ENCODE data around the gene DMGDH.
"Not testable (repeated sequence)": the region's sequence is repeated elsewhere in the genome, so short reads cannot be mapped to it uniquely, and the experiment has no call there.

DMGDH gene

DNA sequence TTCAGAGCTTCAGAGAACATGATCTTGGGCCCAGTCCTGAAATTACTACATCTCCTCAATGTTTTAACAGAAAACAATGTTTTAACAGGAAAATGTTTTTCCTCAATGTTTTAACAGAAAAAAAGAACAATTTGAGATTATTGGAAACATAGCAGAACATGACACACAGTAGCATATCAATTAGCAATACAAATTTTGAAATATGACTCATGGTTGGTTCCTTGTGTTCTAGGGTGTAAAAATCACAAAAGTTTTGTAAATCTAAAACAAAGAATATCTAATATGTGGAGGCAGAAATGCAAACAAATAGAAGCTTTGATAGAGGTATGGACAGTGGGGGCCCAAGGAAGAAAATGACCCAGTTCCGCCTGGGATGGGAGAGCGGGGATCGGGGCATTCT, 61.6 kb downstream of the DMGDH start:
- no peak for DNase-seq

GRCh38 chr5:79005936-79006631, 63.4 kb downstream of the DMGDH start:
- no peak for DNase-seq

- no peak for DNase-seq
Observed at GRCh38 chr5:79005151-79005550, 64.3 kb downstream of the DMGDH start.

GRCh38 chr5:79002374-79002773, 67.1 kb downstream of the DMGDH start:
- DNase-seq = no peak

- no peak for DNase-seq
Observed at GRCh38 chr5:79001471-79001870, 68.0 kb downstream of the DMGDH start.

- no peak for DNase-seq
Observed at GRCh38 chr5:78997090-78997489, 72.4 kb downstream of the DMGDH start.

DNA sequence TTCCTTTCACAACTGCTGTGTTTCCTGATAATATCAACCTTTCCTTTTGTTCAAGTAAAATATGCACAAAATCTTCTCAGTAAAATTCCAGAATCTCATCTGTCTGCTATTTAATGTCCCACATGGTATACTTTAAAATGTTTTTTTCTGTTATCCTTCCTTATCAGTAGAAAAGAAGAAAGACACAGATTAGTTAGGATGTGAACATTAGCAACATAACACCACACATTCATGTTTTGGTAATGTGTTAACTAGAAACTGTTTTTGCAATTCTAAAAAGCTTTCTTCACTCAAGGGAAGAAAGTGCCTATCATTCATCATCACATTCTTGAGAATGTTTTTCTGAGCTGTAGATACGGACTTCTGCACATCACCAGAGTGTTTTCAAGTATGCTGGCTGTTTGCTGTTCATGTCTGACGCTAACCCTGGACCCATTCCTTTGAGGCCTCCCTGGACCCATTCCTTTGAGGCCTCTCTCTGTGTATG, 73.9 kb downstream of the DMGDH start:
- no peak for DNase-seq

GRCh38 chr5:78993165-78993564, 76.3 kb downstream of the DMGDH start:
- DNase-seq = no peak

GRCh38 chr5:78992146-78992545, 77.3 kb downstream of the DMGDH start:
- no peak for DNase-seq

DNA sequence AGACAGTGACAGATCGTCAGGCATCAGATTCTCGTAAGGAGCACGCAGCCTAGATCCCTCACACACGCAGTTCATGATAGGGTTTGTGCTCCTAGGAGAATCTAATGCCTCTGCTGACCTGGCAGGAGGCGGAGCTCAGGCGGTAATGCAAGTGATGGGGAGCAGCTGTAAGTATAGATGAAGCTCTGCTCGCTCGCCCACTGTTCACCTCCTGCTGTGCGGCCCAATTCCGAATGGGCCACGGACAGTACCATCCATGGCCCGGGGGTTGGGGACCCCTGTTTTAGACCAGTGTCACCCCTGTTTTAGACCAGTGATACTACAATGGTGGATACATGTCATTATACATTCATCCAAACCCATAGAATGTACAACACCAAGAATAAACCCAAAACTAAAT, 80.4 kb downstream of the DMGDH start:
- no peak for DNase-seq

DNA sequence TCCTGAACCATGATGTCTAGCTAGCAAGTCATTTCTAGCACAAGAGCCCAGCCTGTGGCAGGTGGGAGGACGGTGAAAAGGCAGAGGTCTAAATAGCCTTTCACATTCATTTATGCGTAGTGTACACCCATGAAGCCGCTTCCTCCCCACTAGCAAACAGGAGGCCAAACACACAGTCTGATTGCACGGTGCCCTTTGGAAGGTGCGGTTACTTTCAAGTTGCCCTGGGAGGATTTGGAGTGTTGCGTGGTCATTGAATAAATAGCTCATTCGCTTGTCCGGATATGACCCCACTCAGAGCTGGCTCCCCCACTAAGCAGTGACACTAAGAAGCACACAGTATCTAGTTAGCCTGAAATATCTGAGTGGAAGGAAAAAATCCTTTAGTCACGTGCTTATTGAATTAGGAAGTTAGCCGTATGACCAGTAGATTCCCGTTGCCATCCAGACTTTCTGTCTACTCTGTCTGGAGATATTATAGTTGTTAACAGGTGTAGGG, 83.7 kb downstream of the DMGDH start:
- DNase-seq = peak; percentile 11

DNA sequence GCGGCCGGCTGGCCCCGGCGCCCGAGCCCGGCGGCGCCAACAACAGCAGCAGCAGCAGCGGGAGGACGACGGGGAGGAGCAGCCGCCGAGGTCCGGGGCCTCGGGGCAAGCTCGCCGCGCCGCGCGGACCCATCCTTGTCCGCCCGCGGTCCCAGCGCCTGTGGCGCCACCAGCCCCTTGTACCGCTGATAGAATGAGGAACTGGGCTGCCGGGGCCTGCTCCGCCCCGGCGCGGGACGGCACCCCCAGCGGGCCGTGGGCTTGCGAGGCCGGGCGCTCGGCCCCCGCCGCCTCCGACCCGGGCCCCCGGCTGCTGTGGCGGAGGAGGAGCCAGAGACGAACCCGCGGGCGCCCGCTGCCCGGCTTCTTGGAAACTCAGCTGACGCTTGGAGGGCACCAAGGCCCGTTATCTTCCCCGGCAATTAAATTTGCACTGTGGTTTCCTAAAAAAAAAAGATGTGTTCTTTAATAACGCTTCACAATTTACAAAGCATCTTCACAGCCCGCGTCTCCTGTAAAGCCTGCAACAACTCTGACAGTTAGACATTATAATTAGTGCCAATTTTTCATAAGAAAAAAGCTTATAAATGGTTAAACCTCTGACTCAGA, 84.3 kb downstream of the DMGDH start, which contains the start of gene ARSB:
TSS of gene ARSB (minus strand) at position 195 of the 609 bp plus-strand sequence. CDS start at position 133, 62 bp downstream.
- DNase-seq = peak; percentile 53

- peak; percentile 65 for DNase-seq
Observed at GRCh38 chr5:78984439-78985115, 84.9 kb downstream of the DMGDH start.

DNA sequence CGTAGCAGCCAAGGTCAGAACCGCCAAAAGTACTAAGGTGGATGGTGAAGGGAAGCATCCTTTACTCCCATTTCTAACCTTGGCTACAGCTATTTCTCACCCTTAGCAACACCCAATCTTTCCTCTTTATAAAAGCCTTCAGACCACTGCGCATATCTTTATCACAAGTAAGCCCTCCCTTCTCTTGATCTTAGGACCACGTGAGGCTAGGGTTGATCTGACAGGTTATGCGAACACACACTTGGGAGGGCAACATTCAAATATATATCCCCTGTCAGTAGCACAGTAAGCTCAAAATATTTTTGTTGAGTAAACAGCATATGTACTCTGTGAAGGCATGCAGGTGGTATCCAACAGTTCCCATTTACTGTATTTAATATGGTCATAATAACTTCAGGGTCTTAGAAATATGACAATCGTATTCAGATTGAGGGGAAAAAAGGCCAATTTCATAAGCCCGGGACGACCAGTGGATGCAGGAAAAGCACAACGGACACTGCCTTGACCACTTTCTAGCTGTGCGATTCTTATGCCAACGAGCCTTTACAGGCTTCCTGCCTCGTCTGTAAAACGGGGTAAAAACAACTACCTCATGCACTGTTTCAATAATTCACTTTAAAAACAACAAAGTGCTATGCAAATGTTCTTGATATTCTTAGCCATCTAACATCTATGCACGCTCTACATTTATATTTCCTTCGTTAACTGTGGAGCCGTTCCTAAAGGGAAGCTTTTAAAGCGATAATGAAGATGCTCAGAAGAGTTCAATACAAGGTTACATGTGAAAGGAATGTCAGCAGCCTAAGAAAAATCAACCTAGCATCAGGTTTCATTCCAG, 85.7 kb downstream of the DMGDH start:
- no peak for DNase-seq

DNA sequence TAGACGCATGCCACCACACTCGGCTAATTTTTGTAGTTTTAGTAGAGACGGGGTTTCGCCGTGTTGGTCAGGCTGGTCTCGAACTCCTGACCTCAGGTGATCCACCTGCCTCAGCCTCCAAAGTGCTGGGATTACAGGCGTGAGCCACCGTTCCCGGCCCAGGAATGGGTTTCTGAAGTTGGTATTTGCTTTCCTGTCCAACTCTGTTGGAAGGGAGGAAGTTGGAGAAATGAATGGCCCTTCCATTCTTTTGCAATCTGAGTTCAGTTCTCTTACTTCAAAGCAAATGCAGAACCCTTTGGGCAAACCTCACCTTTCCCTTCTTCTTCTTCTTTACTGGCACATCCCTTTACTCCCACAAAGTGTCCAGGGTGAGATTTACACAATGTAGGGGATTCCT, 86.3 kb downstream of the DMGDH start:
- not testable (repeated sequence) for DNase-seq

DNA sequence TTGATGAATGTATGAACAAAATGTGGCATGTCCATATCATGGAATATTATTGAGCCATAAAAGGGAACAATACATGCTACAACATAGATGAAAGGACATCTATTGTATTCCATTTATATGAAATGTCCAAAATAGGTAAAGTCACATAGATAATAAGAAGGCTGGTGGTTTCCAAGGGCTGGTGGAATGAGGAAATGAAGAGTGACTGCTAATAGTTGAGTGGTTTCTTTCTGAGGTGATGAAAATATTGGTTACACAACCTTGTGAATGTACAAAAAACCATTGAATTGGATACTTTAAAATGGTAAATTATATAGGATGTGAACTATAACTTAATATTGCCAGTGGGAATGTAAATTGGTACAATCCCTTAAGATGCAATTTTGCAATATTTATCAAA, 89.6 kb downstream of the DMGDH start:
- DNase-seq = no peak

- no peak for DNase-seq
Observed at GRCh38 chr5:78979117-78979742, 90.2 kb downstream of the DMGDH start.

- DNase-seq = no peak
Observed at GRCh38 chr5:78975035-78975434, 94.4 kb downstream of the DMGDH start.

DNA sequence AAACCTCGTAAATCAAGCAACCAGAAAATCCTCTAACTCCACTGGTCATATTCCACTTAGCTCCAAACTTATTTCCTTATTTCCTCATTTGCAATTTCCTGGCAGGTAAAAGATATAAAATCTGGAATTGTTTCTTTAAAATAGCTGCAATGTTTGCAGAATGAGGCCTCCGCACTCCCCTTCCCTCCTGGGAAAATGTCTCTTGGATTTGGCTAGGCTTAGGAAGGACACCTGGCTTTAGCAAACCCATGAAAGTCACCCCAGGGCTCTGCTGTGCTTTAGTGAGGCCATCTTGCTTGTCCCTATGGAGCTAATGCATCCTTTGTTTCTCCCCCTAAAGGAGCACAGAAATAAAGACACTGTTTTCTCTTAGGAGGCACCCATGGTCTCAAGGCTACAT, 94.9 kb downstream of the DMGDH start:
- DNase-seq = no peak

DNA sequence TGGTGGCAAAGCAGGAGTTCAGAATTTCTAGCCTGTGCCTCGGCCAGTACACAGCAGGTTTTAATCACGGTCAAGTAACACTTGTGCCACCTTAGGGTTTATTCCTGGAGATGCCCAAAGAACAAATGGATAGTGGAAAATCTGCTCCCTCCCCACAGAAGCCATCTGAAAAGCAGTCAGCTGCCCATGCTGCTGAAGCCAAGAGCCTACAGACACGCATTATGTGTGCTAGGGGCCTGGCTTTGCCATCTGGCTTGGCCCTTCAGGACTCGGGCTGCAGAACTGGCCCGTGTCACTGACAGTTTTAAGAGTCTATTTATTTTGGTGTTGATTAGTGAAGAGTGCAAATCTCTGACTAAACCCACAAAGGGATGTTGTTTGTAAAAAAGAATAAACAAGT, 95.5 kb downstream of the DMGDH start:
- DNase-seq = no peak

DNA sequence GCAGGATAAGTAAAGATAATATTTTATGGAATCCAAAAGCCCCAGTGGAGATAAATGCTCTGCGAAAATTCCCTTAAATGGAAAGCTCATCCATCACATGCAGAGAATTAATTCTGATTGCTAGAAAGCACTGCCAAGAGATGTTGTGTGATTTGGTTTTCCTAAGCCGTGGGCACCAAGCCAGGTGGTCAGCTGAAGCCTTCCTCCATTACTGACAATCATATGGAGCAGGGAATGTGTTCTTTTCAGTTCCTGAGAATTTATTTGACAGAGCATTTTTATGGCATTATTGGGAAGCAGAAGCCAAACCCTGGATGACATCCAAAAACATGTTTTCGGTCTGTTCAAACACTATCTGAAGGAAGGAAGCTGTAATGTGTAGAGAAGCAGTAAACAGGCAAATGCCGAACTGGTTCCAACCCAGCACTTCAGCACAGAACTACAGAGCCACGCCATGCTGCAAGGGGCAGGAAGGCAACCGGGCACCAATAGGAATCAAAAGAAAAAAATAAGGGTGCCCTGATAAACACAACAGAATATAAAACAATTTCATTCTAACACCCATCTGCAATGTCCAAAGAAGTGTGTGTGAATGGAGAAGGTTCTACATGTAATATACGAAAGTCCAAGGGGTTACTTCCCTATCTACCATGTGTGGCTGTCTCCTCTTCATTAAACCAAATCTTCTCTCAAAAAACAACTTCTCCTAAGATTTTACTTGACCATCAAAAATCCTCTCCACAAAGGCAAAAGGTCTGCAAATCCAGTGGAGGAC, 96.6 kb downstream of the DMGDH start:
- DNase-seq = no peak

DNA sequence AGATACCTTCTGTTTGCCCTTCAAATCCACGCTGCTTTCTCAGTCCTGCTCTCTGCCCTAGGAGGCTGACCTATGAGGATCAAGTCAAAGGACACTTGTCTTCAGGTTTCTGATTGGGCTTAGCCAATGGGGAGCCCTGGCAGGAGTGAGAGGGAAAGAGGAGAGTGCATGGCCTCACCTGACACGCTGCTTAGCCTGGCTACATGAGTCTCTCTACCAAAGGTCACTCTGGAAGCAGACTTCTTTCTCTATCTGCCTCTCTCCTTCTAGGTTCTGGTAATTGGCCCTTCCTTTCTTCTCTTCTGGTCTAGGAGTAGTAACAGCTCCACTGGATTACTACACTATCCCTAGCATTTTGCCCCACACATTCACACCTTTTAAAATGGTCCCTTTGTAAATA, 97.5 kb downstream of the DMGDH start:
- no peak for DNase-seq
